Lung microvascular endothelial cell (primary cell): Measurements from ENCODE around the gene DTNBP1. TPM values are rescaled to one million over a fixed set of nuclear protein-coding genes. Genes with fewer than 3 reads are reported as not detected.

Experiments
- DNase-seq, 2 donors: peaks; one replicate each; pipeline versions ENCODE4 v3.0.0 to v3.0.0-alpha.2; 2010; ENCODE audit warnings: low read depth in 2 of 2
- total RNA-seq: library from RNA; depleted of rRNA; stranded (reverse); fragments of >200 nt; gene quantifications from 2 replicates; pipeline ENCODE4 v1.2.1, GENCODE V29; 2014

The DTNBP1 gene
- total RNA-seq, 1 donor from 2014 or later = 9.5 TPM

GRCh38 chr6:15626160-15626559 lies 36.7 kb downstream of the DTNBP1 start:
- no peak for DNase-seq

DNA sequence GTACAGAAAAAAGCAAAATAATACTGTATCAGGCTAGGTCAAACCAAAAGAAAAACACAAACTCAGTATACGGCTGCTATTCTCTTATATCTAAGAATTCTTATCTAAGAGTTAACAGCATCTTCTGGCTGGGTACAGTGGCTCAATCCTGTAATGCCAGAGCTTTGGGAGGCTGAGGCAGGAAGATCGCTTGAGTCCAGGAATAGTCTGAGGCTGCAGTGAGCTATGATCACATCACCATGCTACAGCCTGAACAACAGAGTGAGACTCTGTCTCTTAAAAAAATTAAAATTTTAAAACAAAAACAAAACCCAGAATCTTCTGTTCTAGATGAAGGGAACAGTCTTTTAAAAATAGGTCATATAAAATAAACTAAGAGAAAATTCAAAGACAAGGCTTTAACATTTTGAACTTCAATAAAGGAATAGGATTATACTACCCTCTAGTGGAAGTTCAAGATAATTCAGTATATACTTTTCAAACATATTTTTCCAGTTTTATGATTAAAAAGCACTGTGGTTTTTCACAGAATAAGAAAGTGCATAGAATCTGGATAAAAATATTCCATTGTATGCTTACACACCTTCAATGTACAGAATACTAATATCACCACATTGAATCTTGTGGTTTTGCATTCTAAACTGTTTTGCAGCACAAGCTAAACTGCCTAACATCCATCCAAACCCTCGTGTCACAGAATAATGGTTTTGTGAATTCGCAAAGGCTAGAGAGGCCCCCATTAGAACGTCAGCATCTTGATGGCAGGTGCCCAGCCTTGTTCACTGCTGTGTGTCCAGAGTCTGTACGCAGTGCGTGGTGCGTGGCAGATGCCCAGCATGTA lies 39.3 kb downstream of the DTNBP1 start:
- DNase-seq = peak; percentile 33 to 52

DNA sequence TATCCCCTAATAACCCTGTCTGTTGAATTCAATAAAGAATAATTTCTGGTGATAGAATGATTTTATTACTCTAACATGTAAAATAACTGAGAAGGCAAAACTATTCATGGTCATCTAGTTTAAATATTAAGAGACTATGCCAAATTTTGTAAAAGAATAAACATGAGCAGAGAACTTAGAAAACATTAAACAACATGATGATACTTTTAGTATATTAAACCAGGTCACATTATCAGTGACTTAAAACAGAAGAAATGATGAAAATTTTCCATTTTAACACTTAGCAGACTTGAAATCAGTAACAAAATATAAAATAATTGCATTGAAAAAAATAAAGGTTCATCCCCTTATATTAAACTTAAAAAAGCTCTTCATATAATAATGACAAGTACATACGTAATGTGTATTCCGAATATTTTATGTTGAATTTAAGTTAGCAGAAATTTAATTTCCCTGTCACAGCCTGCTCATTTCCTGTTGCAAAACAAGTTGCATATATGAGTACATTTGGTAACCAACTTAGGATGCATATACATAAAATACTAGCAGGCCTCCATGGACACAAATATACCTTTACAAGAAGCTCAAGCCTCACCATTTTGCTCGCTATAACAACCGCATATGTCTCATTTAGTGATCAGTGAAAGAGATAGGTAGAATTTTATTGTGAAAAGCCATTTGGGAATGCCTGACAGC lies 40.6 kb downstream of the DTNBP1 start:
- DNase-seq = peak in 1 of 2 donors; percentile 12

- DNase-seq = peak; percentile 31 to 48
Measured at GRCh38 chr6:15621203-15622044, 41.4 kb downstream of the DTNBP1 start.

- no peak for DNase-seq
Measured at GRCh38 chr6:15620611-15621010, 42.2 kb downstream of the DTNBP1 start.

GRCh38 chr6:15619330-15619729 lies 43.5 kb downstream of the DTNBP1 start:
- no peak for DNase-seq

DNA sequence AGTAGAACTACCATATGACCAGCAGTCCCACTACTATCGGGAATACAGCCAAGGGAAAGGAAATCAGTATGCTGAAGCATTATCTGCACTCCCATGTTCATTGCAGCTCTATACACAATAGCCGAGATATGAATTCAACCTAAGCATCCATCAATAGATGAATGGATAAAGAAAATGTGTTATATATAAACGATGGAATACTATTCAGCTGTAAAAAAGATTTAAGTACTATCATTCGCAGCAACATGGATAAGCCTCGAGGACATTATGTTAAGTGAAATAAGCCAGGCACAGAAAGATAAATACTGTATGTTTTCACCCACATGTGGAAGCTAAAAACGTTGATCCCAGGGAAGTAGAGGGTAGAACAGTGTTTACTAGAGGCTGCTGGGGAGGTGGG lies 44.1 kb downstream of the DTNBP1 start:
- no peak for DNase-seq

- DNase-seq = no peak
Measured at GRCh38 chr6:15616261-15616660, 46.6 kb downstream of the DTNBP1 start.

DNA sequence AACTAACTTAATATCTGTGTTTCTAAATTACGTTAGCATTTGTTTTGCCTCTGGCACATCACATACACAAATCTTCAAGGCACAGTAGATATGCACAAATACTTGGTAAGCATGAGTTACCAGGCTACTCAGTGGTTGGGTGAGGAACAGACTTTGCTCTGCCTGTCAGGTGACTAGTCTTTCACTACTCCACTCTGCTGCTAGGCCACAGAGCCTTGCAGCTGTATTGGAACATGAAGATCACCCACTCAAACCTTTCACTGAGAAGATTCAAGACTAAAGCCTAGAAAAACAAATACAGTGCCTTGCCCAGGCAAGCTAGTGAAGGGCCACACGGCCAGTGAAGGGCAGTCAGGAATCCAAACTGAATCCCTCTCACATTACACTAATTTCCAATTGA lies 47.0 kb downstream of the DTNBP1 start:
- no peak for DNase-seq

- no peak for DNase-seq
Measured at GRCh38 chr6:15614277-15614676, 48.6 kb downstream of the DTNBP1 start.

DNA sequence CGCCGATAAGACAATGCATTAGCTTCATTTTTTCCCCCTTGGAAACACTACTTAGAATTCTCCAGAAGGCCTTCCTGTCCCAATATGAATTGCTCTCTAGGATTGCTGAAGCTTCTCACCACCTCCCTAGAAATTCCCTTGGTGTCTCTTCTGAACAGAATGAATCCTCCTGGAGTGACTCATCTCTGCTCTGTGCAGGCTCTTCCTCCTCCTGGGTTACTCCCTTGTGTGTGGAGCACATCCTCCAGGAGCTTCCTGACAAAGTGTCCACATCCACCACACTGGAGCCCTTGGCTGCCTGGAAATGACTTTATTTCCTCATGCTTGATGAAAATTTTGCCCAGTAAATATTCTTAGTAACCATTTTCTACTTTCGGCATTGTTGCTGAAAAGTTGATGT lies 54.4 kb downstream of the DTNBP1 start:
- peak; percentile 34 to 94 for DNase-seq

DNA sequence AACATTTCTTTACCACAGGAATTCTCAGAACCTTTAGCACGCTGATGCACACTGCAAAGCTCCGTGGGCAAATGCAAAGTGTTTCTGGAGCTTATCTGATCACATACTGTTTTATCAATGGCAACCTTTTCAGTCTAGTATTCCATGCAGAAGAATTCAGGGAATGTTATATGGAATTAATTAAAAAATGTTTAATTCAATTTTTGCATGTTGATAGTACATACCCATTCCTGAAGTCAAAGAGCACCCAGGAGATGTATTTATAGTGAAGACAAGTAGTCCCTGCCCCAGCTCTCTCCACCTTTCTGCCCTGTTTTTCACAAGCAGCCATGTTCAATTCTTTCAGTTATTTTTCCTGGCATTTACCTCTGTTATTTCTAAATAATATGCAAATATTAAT lies 55.2 kb downstream of the DTNBP1 start:
- DNase-seq = no peak

DNA sequence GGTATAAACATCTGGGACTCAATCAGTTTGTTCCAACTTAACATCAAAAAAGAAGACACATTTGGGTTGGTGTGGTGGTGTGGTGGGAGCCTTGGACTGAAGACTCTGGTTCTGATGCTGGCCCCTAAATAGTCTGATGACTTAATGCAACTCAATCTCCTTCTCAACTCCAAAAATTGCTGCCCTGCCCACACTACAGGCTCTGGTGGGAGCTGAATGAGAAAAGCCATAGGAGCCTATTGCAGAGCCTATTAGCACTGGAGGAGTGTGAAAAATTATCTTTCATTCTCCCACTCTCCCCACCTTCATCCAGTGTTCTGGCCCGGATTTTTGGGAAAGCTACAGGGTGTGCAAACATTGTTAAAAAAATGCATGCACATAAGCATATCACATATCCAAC lies 56.5 kb downstream of the DTNBP1 start:
- DNase-seq = no peak

GRCh38 chr6:15604843-15605242 lies 58.0 kb downstream of the DTNBP1 start:
- no peak for DNase-seq

DNA sequence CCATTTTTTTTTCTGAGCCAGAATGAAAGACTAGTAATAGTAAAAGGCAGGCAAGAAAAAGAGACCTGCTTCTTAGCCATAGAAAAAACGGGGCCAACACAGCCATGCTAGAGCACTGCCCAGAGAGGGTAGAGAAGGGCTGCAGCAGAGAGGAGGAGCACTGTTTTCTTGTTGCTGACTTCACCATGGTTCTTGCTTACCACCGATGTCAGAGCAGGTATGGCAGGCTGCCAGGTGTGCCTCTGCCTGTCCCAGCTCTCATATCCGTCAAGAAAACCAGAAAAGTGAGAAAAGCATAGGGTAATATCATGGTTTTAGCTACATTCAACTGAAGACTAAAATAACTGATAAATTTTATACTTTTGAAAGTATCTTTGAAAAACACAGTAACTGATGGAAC lies 60.7 kb downstream of the DTNBP1 start:
- DNase-seq = peak in 1 of 2 donors; percentile 10

DNA sequence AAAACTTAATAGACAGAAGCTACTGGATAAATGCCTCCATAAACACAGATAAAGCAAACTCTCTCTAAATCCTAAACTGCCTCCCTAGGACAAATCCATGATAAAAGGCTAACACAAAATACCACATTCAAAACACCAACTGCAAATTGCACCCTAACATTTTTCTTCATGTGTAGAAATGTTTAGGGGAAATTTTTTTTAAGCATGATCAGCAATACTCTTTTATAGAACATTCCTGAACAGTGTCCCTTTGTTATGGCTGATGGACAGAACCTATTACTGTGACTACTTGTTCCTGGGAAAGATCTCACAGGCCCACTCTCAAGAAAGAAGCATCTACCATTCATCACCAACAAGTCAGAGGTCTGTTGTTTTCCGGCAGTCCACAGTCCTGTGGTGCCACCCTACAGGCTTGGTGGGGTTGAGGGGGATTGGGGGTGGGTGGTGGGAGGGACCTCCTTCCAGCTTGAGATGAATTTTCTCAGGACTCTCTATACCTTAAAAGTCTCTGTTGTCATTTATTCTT lies 64.5 kb downstream of the DTNBP1 start:
- no peak for DNase-seq

DNA sequence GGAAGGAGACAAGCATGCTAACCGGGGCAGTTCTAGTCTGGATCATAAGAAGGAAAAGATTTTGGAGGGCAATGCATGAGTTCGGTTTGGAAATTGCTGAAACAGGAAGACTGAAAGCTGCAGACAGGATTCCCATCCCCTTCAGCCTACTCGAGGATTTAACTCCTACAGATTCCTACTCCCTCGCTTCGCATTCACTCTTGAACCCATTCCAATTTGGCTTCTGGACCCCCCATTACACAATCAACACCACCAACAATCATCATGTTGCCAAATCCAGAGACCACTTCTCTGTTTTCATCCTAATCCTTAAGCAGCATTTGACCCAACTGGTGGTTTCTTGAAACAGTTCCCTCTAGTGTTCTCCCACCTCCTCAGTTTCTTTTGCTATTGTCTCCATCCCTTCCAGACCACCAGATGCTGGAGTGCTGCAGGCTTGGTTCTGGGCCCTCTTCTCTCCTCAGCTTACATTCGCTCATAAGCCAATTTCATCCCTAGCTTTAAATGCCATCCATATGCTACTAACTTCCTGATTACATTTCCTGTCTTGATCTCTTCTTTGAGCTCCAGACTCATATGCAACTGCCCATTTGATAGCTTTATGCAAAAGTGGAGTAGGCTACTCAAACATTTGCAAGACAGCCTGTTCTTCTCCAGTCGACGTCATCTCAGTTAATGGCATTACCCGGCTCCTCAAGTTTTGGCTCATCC lies 66.5 kb downstream of the DTNBP1 start:
- DNase-seq = no peak

DNA sequence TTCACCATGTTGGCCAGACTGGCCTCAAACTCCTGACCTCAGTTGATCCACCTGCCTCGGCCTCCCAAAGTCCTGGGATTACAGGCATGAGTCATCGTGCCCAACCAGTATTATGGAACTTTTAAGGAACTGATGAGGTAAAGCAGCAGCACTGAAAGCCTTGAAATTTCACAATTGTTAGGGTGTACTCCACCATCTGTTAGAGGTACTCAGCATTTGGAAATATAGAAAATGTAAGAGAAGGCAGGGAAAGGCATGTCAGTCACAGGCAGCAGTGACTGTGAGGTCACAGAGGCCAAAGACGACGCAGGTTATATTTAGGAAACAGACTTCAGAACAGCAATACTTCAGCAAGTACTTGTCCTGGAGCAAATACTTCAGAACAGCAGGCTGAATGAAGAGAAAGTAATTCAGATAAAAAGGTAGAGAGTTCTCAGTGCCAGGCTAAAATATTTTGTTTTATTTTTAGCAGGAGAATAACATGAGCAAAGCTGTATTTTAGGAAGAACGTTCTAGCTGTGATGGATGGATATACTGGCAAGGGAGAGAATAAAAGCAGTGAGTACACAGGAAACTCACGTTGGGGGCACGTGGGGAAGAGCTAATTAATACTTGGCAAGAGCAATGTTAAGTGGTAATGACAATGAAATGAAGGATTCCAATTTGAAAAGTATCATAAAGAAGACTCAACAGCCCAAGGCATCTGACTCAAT lies 67.2 kb downstream of the DTNBP1 start:
- DNase-seq = peak in 1 of 2 donors; percentile 5

- no peak for DNase-seq
Measured at GRCh38 chr6:15594512-15595259, 68.1 kb downstream of the DTNBP1 start.

DNA sequence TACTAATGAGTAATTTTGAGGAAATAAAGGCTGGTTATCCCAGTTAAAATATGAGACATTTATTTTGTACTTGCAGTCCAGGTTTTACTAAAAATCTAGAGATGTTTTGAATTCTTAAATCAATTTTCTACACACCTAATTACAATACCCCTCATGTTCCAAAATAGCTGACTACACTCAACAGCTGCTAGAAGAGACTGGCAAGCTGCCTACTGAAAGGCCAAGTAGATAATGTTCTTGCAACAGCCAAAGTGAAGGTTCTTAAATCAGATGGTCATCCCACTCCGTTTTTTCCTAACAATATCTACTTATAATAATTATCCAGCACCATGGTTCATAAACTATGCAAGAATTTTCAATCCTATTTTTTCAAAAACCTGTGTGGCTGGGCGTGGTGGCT lies 69.0 kb downstream of the DTNBP1 start:
- DNase-seq = no peak
